ENCODE results near the gene MYO18B. TPM values are rescaled to one million over a fixed set of nuclear protein-coding genes. Genes with fewer than 3 reads are reported as not detected.
A peak's percentile ranks its signal among the peaks of the same experiment; 100 is the strongest.

Gene MYO18B
- total and polyA plus RNA-seq, 9 donors = 47.3 to 92.1 (median 74.7) TPM

DNA sequence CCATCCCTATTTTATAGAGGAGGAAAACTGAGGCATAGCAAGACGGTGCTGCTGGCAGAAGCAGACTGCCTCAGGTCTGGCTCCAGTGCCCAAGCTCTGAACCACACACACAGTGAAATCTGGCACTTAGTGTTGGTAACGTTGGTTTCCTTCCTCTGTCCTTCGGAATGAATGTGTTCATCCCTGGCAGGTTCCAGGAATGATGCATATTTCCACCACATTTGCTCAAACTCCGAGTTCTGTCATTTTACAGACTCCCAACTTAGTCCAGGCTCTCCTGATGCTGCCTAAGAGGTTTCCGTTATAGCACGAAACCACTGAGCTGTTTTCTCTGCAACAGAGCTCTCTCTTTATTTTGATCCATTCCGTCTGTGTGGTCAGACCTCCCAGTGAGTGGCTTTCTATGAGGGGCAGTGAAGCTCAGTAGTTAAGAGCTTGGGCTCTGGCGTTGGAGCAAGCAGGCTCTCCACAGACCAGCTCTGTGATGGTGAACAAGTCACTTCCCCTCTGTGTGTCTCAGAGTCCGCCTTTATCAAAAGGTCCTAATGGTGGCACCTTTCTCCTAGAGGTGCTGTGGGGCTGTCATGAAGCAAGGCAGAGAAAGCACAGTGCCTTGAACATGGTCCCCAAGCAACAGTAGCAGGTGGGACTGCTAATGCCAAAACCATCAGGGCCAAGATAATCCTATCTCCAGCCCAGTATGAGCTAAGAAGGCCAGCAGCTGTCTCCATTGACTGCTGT, 200.3 kb downstream of the MYO18B start:
- DNase-seq = peak; percentile 85
- H3K4me1 ChIP-seq (ENCODE audit: control insufficient read depth, insufficient read depth, low read length) = peaks cover 22% of the 10 kb centered on the region
- H3K9me3 ChIP-seq (replicated peaks; ENCODE audit: control insufficient read depth, low read depth, low read length) = no peaks in the 10 kb centered on the region
- H3K27ac ChIP-seq (ENCODE audit: low read length) = peak overlapping the region; percentile 91
- H3K27me3 ChIP-seq (ENCODE audit: control insufficient read depth, insufficient read depth, low read length) = no peaks in the 10 kb centered on the region
- H3K36me3 ChIP-seq (ENCODE audit: control insufficient read depth, insufficient read depth, low read length) = peaks cover 20% of the 10 kb centered on the region
- H3K4me3 ChIP-seq (ENCODE audit: low read length) = no peak overlapping the region
- 35% methylated on average over 5 of the region's 9 CpGs for WGBS (ENCODE audit: insufficient coverage)

DNA sequence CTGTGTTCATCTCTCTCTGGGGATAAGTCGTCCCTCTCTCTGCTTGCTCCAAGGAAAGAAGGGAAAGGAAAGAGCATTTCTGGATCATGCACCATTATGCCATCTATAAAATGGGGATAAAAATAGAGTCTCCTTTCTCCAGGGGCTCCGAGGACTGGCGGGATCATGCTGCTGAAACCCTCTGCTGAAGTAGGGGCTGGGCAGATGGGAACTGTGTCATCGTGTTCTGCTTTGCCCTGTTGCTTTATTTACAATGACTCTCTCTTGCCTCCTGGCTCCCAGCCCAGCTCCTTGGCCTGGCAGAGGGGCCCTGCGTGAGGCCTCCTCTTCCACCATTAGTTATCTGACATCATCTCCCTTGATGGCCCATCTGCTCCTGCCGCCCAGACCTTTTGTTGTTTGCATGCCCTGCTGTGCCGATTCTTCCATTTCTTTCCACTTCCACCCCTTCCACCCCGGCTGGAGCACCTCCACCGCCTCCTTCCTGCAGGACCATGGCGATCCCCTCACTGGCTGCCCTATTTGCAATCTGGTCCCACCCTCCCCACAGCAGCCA, 200.9 kb downstream of the MYO18B start:
- no peaks in the 10 kb centered on the region for H3K27me3 ChIP-seq (ENCODE audit: control insufficient read depth, insufficient read depth, low read length)
- peaks cover 22% of the 10 kb centered on the region for H3K4me1 ChIP-seq (ENCODE audit: control insufficient read depth, insufficient read depth, low read length)
- H3K4me3 ChIP-seq (ENCODE audit: low read length) = no peak overlapping the region
- H3K9me3 ChIP-seq (replicated peaks; ENCODE audit: control insufficient read depth, low read depth, low read length) = no peaks in the 10 kb centered on the region
- peak overlapping the region; percentile 91 for H3K27ac ChIP-seq (ENCODE audit: low read length)
- peak; percentile 80 for DNase-seq
- WGBS (ENCODE audit: insufficient coverage) = 9% methylated on average over 7 of the region's 10 CpGs
- H3K36me3 ChIP-seq (ENCODE audit: control insufficient read depth, insufficient read depth, low read length) = peaks cover 27% of the 10 kb centered on the region

DNA sequence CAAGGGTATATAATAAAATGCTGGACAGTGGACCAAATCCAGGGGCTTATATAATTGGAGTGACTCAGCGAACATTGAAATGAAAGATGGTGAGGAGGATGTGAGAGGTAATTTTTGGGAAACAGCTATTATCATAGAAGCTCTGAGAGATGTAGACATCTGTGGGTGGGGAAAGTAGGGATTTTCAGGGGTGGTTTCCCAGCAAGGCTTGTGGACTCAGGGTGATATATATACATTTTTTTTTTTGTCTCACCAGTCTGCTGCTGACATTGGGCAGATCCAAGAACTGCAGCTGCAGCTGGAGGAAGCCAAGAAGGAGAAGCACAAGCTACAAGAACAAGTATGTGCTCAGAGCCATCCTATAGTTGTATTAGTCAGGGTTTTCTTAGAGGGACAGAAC, 208.1 kb downstream of the MYO18B start:
- H3K36me3 ChIP-seq (ENCODE audit: control insufficient read depth, insufficient read depth, low read length) = peaks cover 70% of the 10 kb centered on the region
- no peaks in the 10 kb centered on the region for H3K27me3 ChIP-seq (ENCODE audit: control insufficient read depth, insufficient read depth, low read length)

DNA sequence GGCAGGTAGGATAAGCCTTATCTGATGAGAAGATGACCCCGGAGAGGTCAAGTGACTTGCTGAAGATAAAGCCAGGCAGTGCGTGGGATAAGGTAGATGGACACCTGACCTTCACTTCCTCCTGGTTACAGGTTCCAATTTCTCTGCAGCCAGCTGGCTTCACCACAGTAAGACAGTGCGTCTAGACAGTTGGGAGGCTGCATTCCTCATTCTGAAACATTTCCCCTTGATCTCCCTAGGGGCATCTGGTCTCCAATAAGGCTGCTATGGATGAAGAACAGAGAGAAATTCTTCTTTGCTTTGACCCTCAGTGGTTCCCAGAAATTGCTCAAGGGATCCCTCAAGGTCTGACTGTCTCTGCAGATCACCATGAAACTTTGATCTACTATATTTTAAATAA, 211.3 kb downstream of the MYO18B start:
- Histone ChIP-seq H3K27me3 (ENCODE audit: control insufficient read depth, insufficient read depth, low read length) (no peaks in the 10 kb centered on the region), H3K36me3 (ENCODE audit: control insufficient read depth, insufficient read depth, low read length) (peaks cover 71% of the 10 kb centered on the region), H3K27ac (ENCODE audit: low read length) (no peak overlapping the region), H3K4me3 (ENCODE audit: low read length) (no peak overlapping the region), H3K4me1 (ENCODE audit: control insufficient read depth, insufficient read depth, low read length) (no peaks in the 10 kb centered on the region), H3K9me3 (replicated peaks; ENCODE audit: control insufficient read depth, low read depth, low read length) (no peaks in the 10 kb centered on the region)
- 60% methylated on average over 1 of the region's 3 CpGs for WGBS (ENCODE audit: insufficient coverage)
- no peak for DNase-seq

More for the DNA sequence above, 208.1 kb downstream of the MYO18B start:
- peak; percentile 83 for DNase-seq
- no peak overlapping the region for H3K4me3 ChIP-seq (ENCODE audit: low read length)
- no peaks in the 10 kb centered on the region for H3K9me3 ChIP-seq (replicated peaks; ENCODE audit: control insufficient read depth, low read depth, low read length)
- H3K27ac ChIP-seq (ENCODE audit: low read length) = no peak overlapping the region
- H3K4me1 ChIP-seq (ENCODE audit: control insufficient read depth, insufficient read depth, low read length) = no peaks in the 10 kb centered on the region
- WGBS (ENCODE audit: insufficient coverage) = 40% methylated on average over 1 of the region's 1 CpG

DNA sequence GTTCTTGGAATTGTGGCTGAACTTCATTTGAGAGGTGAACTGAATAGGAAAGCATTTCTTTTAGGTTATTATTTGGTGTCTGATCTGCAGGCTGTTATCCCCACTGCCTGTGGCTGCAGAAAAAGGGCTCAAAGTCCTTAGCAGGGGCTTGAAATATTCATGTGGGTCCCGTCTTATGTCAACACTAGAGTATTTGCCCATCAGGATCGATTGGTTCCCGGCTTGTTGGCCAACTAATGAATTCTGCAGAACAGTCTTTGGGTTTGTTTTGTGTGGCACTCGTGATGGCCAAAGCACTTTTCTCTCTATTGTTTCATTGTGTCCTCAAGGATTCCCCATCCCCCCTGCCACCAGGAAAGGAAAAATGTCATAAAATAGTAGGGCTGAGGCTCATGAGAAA, 211.9 kb downstream of the MYO18B start:
- no peak for DNase-seq
- H3K4me1 ChIP-seq (ENCODE audit: control insufficient read depth, insufficient read depth, low read length) = no peaks in the 10 kb centered on the region
- H3K4me3 ChIP-seq (ENCODE audit: low read length) = no peak overlapping the region
- no peaks in the 10 kb centered on the region for H3K9me3 ChIP-seq (replicated peaks; ENCODE audit: control insufficient read depth, low read depth, low read length)
- no peak overlapping the region for H3K27ac ChIP-seq (ENCODE audit: low read length)
- H3K36me3 ChIP-seq (ENCODE audit: control insufficient read depth, insufficient read depth, low read length) = peaks cover 71% of the 10 kb centered on the region
- WGBS (ENCODE audit: insufficient coverage) = no CpG with 5 or more reads among the region's 4 CpGs
- H3K27me3 ChIP-seq (ENCODE audit: control insufficient read depth, insufficient read depth, low read length) = no peaks in the 10 kb centered on the region

DNA sequence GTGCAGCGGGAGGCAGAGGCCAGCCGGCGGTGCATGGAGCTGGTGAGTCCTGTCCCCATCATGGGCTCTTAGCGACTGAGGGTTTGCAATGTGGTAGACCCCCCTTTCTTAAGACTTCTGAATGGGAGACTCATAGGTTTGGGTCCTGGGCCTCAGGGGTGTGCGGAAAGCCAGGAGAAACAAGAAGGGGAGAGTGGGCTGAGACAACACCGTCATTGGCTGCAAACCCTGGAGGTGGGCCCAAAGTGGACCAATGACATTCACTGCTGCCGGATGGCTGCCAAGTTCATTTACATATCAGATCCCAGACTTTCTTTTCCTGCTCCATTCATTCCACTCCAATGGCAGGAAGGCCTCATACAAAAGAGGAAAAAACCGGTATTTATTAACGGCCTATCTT, 213.3 kb downstream of the MYO18B start:
- no peaks in the 10 kb centered on the region for H3K27me3 ChIP-seq (ENCODE audit: control insufficient read depth, insufficient read depth, low read length)
- H3K27ac ChIP-seq (ENCODE audit: low read length) = no peak overlapping the region
- no peaks in the 10 kb centered on the region for H3K4me1 ChIP-seq (ENCODE audit: control insufficient read depth, insufficient read depth, low read length)
- no peaks in the 10 kb centered on the region for H3K9me3 ChIP-seq (replicated peaks; ENCODE audit: control insufficient read depth, low read depth, low read length)
- peaks cover 70% of the 10 kb centered on the region for H3K36me3 ChIP-seq (ENCODE audit: control insufficient read depth, insufficient read depth, low read length)
- H3K4me3 ChIP-seq (ENCODE audit: low read length) = no peak overlapping the region
- DNase-seq = no peak
- 93% methylated on average over 6 of the region's 9 CpGs for WGBS (ENCODE audit: insufficient coverage)

DNA sequence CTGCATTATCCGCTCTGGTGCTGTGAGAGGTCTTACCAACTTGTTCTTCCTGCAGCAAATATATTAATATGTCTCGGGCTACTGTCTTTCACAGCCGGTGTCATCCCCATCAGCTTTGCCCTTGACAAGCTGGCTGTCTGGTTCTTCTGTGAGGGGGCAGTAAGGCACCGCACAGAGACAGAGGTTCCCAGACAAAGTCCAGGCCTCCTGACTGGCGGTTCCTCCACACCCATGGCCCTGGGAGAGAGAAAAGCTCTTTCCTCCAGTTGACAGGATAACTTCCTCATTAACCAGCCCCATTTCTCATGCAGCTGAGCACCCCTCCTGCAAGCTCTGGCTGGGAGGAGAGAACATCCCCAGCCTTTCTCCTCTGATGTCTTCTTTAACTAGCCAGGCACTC, 214.8 kb downstream of the MYO18B start:
- no peaks in the 10 kb centered on the region for H3K9me3 ChIP-seq (replicated peaks; ENCODE audit: control insufficient read depth, low read depth, low read length)
- no CpG with 5 or more reads among the region's 5 CpGs for WGBS (ENCODE audit: insufficient coverage)
- no peaks in the 10 kb centered on the region for H3K4me1 ChIP-seq (ENCODE audit: control insufficient read depth, insufficient read depth, low read length)
- no peak overlapping the region for H3K4me3 ChIP-seq (ENCODE audit: low read length)
- peaks cover 76% of the 10 kb centered on the region for H3K36me3 ChIP-seq (ENCODE audit: control insufficient read depth, insufficient read depth, low read length)
- no peak for DNase-seq
- no peaks in the 10 kb centered on the region for H3K27me3 ChIP-seq (ENCODE audit: control insufficient read depth, insufficient read depth, low read length)
- no peak overlapping the region for H3K27ac ChIP-seq (ENCODE audit: low read length)

DNA sequence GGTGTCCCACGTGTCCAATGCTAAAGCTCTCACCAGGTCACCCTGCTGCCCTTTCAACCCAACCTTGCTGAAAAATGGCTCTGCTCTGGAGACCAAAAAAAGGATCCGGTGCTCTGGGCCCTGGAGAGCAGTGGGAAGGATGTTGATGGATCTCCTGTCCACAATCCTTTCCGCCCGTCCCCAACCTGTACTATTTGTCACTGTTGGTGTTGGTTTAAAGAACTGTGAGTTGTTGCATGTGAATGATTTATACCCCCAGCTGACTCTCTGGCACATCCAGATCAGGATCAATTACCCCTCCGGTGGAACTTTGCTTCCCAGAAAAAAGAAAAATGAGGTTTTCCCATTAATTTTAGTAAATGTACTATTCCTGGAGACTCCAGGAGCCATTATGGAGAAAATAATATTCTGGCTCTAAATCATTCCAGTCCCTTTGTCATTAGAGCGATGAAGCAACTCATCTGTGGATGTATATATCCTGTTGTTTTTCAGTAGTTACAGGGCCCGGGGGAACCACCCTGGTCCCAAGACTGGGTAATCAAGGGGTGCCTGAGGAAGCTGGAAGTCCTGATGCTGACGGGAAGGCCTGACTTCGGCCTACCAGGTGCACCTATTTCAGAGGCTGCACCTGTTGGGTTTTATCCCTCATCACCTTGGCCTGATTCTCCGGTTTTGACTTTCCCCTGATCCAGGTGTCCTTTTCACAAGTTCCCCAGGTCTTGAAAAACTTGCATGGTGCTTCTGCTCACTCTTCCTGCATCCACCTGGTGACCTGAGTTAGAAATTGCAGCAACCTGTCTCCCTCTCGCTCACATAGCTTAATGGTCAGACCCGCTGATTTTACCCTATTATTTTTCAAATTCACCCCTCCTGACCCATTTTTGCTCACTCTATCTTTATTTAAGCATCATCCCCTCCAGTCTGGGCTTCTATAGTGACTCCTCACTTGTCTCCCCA, 218.1 kb downstream of the MYO18B start:
- no peak overlapping the region for H3K27ac ChIP-seq (ENCODE audit: low read length)
- WGBS (ENCODE audit: insufficient coverage) = 62% methylated on average over 6 of the region's 12 CpGs
- H3K36me3 ChIP-seq (ENCODE audit: control insufficient read depth, insufficient read depth, low read length) = peaks cover 64% of the 10 kb centered on the region

DNA sequence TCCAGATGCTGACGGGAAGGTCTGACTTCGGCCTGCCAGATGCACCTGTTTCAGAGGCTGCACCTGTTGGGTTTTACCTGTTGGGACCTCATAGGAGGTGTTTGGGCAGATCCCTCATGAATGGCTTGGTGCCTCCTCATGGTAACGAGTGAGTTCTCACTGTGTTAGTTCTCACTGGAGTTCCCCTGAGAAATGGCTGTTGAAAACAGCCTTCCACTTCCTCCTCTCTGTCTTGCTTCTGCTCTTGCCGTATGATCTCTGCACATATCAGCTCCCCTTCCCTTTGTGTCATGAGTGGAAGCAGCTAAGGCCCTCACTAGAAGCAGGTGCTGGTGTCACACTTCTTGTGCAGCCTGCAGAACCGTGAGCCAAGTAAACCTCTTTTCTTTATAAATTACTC, 219.7 kb downstream of the MYO18B start:
- no peak for DNase-seq
- Histone ChIP-seq H3K4me1 (ENCODE audit: control insufficient read depth, insufficient read depth, low read length) (peaks cover 3% of the 10 kb centered on the region), H3K27me3 (ENCODE audit: control insufficient read depth, insufficient read depth, low read length) (peaks cover 3% of the 10 kb centered on the region), H3K36me3 (ENCODE audit: control insufficient read depth, insufficient read depth, low read length) (peaks cover 50% of the 10 kb centered on the region), H3K9me3 (replicated peaks; ENCODE audit: control insufficient read depth, low read depth, low read length) (no peaks in the 10 kb centered on the region), H3K4me3 (ENCODE audit: low read length) (no peak overlapping the region), H3K27ac (ENCODE audit: low read length) (no peak overlapping the region)
- 80% methylated on average over 4 of the region's 5 CpGs for WGBS (ENCODE audit: insufficient coverage)

More for the DNA sequence above, 218.1 kb downstream of the MYO18B start:
- Histone ChIP-seq H3K4me1 (ENCODE audit: control insufficient read depth, insufficient read depth, low read length) (no peaks in the 10 kb centered on the region), H3K4me3 (ENCODE audit: low read length) (no peak overlapping the region), H3K9me3 (replicated peaks; ENCODE audit: control insufficient read depth, low read depth, low read length) (no peaks in the 10 kb centered on the region), H3K27me3 (ENCODE audit: control insufficient read depth, insufficient read depth, low read length) (no peaks in the 10 kb centered on the region)
- DNase-seq = no peak

DNA sequence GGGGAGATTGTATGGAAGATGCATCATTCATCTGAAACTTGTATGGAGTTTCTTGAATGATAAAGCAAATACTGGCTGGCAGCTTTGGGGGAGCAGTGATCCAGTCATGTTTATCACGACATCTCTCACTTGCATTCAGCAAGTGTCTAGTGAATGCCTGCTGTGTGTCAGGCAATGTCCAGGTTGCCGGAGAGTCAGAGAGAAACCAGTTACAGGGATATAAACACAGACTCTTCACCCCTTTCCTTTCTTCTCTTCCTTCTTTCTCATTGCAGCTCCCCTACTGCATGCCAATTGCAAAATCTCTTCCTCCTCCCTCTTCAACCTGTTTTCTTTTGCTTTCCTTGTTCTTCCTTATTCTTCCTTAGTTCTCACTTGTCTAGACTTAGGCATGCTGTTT, 220.7 kb downstream of the MYO18B start:
- Histone ChIP-seq H3K4me1 (ENCODE audit: control insufficient read depth, insufficient read depth, low read length) (peaks cover 3% of the 10 kb centered on the region), H3K36me3 (ENCODE audit: control insufficient read depth, insufficient read depth, low read length) (peaks cover 43% of the 10 kb centered on the region), H3K4me3 (ENCODE audit: low read length) (no peak overlapping the region), H3K9me3 (replicated peaks; ENCODE audit: control insufficient read depth, low read depth, low read length) (no peaks in the 10 kb centered on the region), H3K27me3 (ENCODE audit: control insufficient read depth, insufficient read depth, low read length) (peaks cover 3% of the 10 kb centered on the region), H3K27ac (ENCODE audit: low read length) (no peak overlapping the region)
- no peak for DNase-seq
- WGBS (ENCODE audit: insufficient coverage) = 85% methylated on average over 2 of the region's 2 CpGs

Data from muscle of leg (tissue), 11 donors.